Heart left ventricle (tissue), 13 donors: ENCODE results near the gene RAPGEF5.

Experiments used
- CTCF ChIP-seq, 12 donors: fragments of 200-600 bp; sonication (generic) in 4 of 12; IDR thresholded peaks; one replicate each; pipeline versions ENCODE4 v1.5.0 to v1.8.0; 2018 to 2022; ENCODE audit warnings: antibody characterized with exemption in 12 of 12, mild to moderate bottlenecking in 5 of 12
- POLR2A ChIP-seq, 2 donors: fragments of 450-650 bp; IDR thresholded peaks; one replicate each; pipeline ENCODE4 v1.6.1; 2017; ENCODE audit warnings: antibody characterized with exemption in 2 of 2, mild to moderate bottlenecking in 2 of 2, moderate library complexity in 2 of 2
- donor health status: ischemic (EF 13 %, LVEDD 7.1; RV severe dilation, severe dysfunction).
- donor health status: DM: no; HTN: yes; CAD: no.
- donor health status: DM: no; HTN: no; CAD: no.
- donor health status: ischemic (EF 25% LVEDD 6.9; RV normal size, moderate dysfunction).
- donor health status: ischemic (EF 25% LVEDD 5.7; RV mildly dilated, moderate dysfunction).
- donor health status: ischemic (EF 35%, LVEDD 5.7; RV mildly dilated, moderate dysfunction).
- donor health status: nonischemic (EF 11% LVEDD 7.7; RV severe dilation, severe dysfunction).
- donor health status: DM: yes; HTN: yes; CAD: no.
- donor health status: PGD.
- donor health status: ischemic (EF 29% LVEDD 5.4; RV normal size, mild dysfunction).
- donor health status: nonischemic (EF 23%, LVEDD 6.1; RV moderate dilation, normal function).

- TF ChIP-seq POLR2A (IDR thresholded peaks at IDR 0.05): no peak
- TF ChIP-seq CTCF (IDR thresholded peaks at IDR 0.05): no peak
Measured at GRCh38 chr7:22350466-22351328, 6.3 kb downstream of the RAPGEF5 start.
